LNCaP clone FGC (cell line): ENCODE data around the gene GOLGA3.

ENCODE experiments used
- DNase-seq: peaks from one replicate; pipeline ENCODE4 v3.0.0-alpha.2; 2011; ENCODE audit warnings: low read depth
- H3K4me3 ChIP-seq: 2 replicates; pipeline ENCODE4 v1.5.1; 2011; ENCODE audit warnings: mild to moderate bottlenecking, low read depth, low read length, control low read depth
- CTCF ChIP-seq: IDR thresholded peaks from 2 replicates; pipeline ENCODE4 v1.5.1; 2012; ENCODE audit warnings: mild to moderate bottlenecking; ENCODE audit not compliant: control insufficient read depth, insufficient read depth; ENCODE audit errors: extremely low read depth

GOLGA3 gene

GRCh38 chr12:132775502-132776229 is 53.0 kb downstream of the GOLGA3 start:
- no peak for TF ChIP-seq CTCF
- H3K4me3 ChIP-seq = no peak overlapping the region
- DNase-seq = no peak

DNA sequence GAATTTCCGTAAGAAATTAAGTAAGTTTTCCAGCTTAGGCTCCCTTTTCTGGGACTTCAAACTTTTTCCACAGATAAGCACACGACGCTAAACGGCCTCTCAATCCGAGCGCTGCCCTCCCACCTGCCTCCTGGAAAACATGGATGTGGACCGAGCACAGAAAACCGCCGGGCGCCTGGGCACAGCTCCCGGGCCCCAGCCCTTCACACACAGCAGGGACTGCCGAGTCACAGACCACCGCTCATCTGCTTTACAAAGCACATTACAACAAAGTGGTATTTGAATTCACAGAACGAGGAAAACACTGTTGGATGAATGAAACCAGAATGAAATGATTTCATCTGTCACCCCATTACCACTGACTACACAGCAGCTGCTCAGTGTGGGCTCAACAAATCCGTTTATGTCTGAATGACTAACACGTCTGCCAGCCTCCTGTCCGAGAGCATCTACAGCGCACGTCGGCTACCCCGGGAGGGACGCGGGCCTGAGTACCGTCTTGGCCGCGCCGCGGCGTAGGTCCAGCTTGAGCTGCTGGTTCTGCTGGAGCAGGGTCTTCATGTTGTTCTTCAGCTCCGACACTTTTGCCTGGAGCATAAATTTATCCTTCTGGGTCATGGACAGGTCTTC is 53.9 kb downstream of the GOLGA3 start:
- DNase-seq = no peak
- H3K4me3 ChIP-seq = no peak overlapping the region
- no peak for TF ChIP-seq CTCF

DNA sequence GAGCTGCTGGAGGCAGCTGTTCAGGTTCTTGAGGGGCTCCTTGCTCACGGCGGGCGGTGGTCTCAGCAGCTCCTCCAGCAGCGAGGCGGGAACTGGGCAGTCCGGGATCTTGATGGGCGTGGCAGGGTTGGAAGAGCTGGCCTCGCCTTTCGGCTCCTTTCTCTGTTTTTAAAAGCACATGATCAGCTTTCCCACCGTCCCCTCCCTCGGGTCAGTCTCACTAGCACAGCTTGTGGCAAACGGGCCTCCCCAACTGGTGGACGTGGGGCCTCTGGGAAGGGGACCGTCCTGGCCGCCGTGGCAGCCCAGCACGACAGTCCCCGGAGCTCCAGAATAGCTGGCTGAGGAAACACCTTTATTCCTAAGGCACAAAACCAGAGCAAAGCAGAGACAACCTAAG is 54.5 kb downstream of the GOLGA3 start:
- no peak for TF ChIP-seq CTCF
- no peak for DNase-seq
- H3K4me3 ChIP-seq = no peak overlapping the region

GRCh38 chr12:132773077-132773955 is 55.4 kb downstream of the GOLGA3 start:
- no peak for DNase-seq
- TF ChIP-seq CTCF = no peak
- H3K4me3 ChIP-seq = no peak overlapping the region

- DNase-seq = no peak
Measured at GRCh38 chr12:132772606-132773005, 56.1 kb downstream of the GOLGA3 start.

More at GRCh38 chr12:132772606-132773005, 56.1 kb downstream of the GOLGA3 start:
- H3K4me3 ChIP-seq = no peak overlapping the region
- TF ChIP-seq CTCF = no peak
